Hematopoietic multipotent progenitor cell treated with erythropoietin and hydrocortisone succinate and interleukin-3 and kit ligand, for 4 days (in vitro differentiated cells): ENCODE results near the gene FGFR3.

ENCODE experiments used
- DNase-seq: peaks from one replicate; pipeline ENCODE4 v3.0.0-alpha.2; 2015

FGFR3 gene

GRCh38 chr4:1789552-1789951 is 3.5 kb upstream of the FGFR3 start:
- DNase-seq = no peak

DNA sequence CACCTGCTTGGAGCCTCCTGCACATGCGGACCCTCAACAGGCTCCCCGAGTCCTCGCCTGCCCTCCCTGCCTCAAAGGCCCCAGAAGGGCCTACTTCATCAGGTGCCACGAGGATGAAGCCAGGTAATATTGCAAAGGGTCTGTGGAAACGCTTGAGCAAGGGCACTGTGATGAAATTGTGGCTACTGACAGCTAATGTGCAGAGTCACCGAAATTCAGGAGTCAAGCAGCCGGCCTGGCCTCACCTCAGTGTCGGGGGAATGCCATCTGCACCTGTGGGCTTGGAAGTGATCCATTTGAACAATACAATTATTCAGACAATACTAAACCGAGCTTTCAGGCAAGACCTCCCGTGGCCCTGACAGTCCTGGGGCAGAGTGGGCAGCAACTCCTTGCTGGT is 3.1 kb upstream of the FGFR3 start:
- DNase-seq = no peak

- no peak for DNase-seq
Observed at GRCh38 chr4:1792158-1792831, 798 bp upstream of the FGFR3 start.

- DNase-seq = peak; percentile 70
Observed at GRCh38 chr4:1793496-1793840, 375 bp downstream of the FGFR3 start.

- peak; percentile 51 for DNase-seq
Observed at GRCh38 chr4:1793940-1794808, 1.1 kb downstream of the FGFR3 start.

DNA sequence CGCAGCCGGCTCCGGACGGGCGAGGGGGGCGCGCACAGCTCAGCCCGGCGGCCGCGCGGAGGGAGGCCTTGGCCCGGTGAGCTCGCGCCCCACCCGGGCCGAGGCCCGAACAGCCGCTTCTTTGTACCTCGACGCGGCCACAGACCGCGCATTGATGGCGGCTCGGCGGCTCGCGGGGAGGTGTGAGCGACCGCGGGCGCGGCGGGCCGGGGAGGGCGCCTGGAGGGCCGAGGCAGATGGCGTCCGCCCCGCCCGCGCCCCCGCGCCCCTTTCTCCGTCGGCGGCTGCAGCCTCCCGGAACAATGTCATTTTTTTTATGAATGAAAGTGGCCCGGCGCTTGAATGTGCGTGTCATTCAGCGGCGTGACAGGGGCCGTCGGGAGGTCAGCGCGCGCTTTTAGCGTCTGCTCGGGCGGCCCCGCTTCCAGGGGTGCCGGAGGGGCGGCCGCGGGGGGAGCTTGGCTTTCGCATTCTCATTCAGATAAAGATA is 1.8 kb downstream of the FGFR3 start:
- DNase-seq = peak; percentile 34

- DNase-seq = no peak
Observed at GRCh38 chr4:1795299-1796195, 2.5 kb downstream of the FGFR3 start.

- no peak for DNase-seq
Observed at GRCh38 chr4:1796486-1797204, 3.6 kb downstream of the FGFR3 start.

DNA sequence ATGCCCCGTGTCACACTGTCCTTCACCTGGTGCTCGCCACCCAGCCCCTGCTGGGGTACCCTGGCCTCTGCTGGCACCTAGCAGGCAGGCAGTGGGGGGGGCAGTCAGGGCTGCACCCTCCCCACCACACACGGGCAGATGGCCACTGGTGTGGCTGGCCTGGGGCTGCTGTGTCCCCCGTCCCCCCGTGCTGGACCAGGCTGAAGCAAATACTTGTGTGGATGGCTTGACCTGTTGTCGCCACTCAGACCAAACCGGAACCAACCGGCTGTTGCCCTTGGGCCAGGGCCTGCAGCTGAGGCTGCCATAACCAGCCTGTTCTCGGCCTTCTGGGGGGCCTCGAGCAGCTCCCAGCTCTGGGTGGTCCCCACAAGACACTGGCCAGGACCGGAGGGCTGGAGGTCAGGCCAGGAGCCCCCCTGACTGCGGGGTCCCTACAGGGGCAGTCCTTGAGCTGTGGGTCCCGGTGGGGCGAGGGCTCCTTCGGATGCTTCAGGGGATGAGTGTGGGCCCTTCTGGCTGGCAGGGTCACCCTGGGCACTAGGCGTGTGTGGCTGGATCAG is 4.3 kb downstream of the FGFR3 start:
- no peak for DNase-seq

DNA sequence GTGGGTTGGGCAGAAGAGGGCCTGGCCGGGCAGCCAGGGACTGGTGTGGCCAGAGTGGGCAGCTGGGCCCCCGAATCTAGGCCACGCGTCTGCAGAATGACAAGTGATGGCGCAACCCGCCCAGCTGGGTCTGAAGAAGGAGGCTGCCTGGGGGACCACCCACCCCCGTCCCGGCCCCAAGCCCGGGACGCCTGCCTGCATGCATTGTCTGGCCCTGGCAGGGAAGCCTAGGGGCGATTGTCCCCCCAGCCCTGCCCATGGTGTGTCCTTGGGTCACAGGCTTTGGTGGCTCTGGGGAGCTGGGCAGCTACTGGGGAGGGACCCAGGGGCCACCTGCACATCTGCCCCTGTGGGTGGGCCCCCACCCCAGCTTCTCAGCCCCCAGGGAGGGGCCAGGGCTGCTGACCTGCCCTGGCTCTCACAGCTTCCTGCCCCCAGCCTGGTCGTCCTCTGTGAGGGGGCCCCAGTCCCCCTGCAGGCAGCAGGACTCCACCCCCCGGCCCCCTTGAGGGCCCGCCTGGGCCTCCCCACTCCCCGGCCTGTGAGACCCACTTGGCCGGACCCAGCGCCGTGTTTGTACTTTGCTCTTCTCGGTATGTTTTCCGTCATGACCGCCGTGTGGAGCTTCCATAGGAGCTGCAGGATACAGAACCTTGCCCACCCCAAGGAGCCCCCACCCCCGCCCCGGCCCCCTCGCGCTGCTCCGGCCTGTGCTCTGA is 4.9 kb downstream of the FGFR3 start:
- no peak for DNase-seq

GRCh38 chr4:1798580-1799386 is 5.7 kb downstream of the FGFR3 start:
- no peak for DNase-seq

- DNase-seq = no peak
Observed at GRCh38 chr4:1799387-1800375, 6.6 kb downstream of the FGFR3 start.

- no peak for DNase-seq
Observed at GRCh38 chr4:1800805-1801204, 7.7 kb downstream of the FGFR3 start.

- no peak for DNase-seq
Observed at GRCh38 chr4:1801286-1801958, 8.3 kb downstream of the FGFR3 start.

GRCh38 chr4:1802151-1802715 is 9.1 kb downstream of the FGFR3 start:
- DNase-seq = peak; percentile 18

DNA sequence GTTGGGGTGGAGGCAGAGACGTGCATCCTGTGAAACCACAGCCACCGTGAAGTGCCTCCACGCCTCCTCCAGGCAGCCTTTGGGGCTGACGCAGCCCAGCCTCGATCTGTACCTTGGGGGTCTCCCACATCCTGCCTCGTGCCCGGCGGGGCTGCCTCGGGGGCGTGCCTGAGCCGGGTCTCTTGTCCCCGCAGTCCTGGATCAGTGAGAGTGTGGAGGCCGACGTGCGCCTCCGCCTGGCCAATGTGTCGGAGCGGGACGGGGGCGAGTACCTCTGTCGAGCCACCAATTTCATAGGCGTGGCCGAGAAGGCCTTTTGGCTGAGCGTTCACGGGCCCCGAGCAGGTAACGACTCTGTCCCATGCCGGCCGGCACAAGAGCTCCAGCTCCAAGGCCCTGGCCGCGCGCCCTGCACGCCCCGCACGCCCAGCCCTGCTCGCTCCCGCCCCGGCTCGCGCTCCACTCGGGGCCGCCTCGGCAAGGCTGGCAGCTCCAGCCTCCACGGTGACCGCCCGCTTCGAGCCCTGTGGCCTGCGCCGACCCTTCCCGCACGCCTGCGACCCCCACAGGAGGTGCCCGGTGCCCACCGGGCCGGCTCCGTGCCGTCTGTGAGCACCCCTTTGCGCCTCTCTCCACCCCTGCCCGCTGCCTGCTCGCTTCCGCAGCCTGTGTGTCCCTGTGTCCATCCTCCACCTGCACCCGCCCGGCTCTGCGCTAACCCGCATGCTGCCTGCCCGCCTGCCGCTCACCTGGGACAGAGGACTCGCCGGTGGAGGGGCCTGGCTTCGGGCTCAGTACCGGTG is 9.8 kb downstream of the FGFR3 start:
- no peak for DNase-seq
